MM.1S (cell line): ENCODE results near the gene SAMD3.
"Not testable (repeated sequence)": the region's sequence is repeated elsewhere in the genome, so short reads cannot be mapped to it uniquely, and the experiment has no call there.

Experiments
- DNase-seq: peaks from one replicate; pipeline ENCODE4 v3.0.0-alpha.2; 2015
- H2AFZ ChIP-seq: fragments of 300-600 bp; sonication (generic); 2 replicates; pipeline ENCODE4 v1.6.0; 2016; ENCODE audit warnings: antibody characterized with exemption, low read length
- H3F3A ChIP-seq: fragments of 300-600 bp; sonication (generic); 2 replicates; pipeline ENCODE4 v1.6.1; 2016; ENCODE audit warnings: mild to moderate bottlenecking, antibody characterized with exemption, low read length, moderate library complexity, mixed read lengths; ENCODE audit not compliant: insufficient read depth
- H3K27ac ChIP-seq: fragments of 300-600 bp; sonication (generic); 2 replicates; pipeline ENCODE4 v1.5.1; 2016; ENCODE audit warnings: mild to moderate bottlenecking, low read length
- H3K27me3 ChIP-seq: fragments of 300-600 bp; sonication (generic); replicated peaks from 2 replicates; pipeline ENCODE4 v1.6.0; 2016; ENCODE audit warnings: low read length; ENCODE audit not compliant: insufficient read depth
- H3K36me3 ChIP-seq: fragments of 300-600 bp; sonication (generic); replicated peaks from 2 replicates; pipeline ENCODE4 v1.6.1; 2016; ENCODE audit warnings: mild to moderate bottlenecking, low read length, mixed read lengths; ENCODE audit not compliant: insufficient read depth
- H3K4me1 ChIP-seq: fragments of 300-600 bp; sonication (generic); 2 replicates; pipeline ENCODE4 v1.6.1; 2016; ENCODE audit warnings: low read length, mixed read lengths
- H3K4me2 ChIP-seq: fragments of 300-600 bp; sonication (generic); 2 replicates; pipeline ENCODE4 v1.6.0; 2016; ENCODE audit warnings: low read depth, low read length
- H3K4me3 ChIP-seq: fragments of 300-600 bp; sonication (generic); 2 replicates; pipeline ENCODE4 v1.5.1; 2016; ENCODE audit warnings: low read length, mixed read lengths
- H3K79me2 ChIP-seq: fragments of 300-600 bp; sonication (generic); 2 replicates; pipeline ENCODE4 v1.6.1; 2016; ENCODE audit warnings: mixed run types, low read length, mixed read lengths
- H3K9ac ChIP-seq: fragments of 300-600 bp; sonication (generic); 2 replicates; pipeline ENCODE4 v1.6.1; 2016; ENCODE audit warnings: low read length, mixed read lengths
- H3K9me2 ChIP-seq: fragments of 300-600 bp; sonication (generic); replicated peaks from 2 replicates; pipeline ENCODE4 v1.6.1; 2016; ENCODE audit warnings: mild to moderate bottlenecking, low read length, mixed read lengths; ENCODE audit not compliant: insufficient read depth
- H3K9me3 ChIP-seq: fragments of 300-600 bp; sonication (generic); replicated peaks from 2 replicates; pipeline ENCODE4 v1.6.1; 2016; ENCODE audit warnings: mild to moderate bottlenecking, low read length, mixed read lengths; ENCODE audit not compliant: insufficient read depth
- H4K20me1 ChIP-seq: fragments of 300-600 bp; sonication (generic); 2 replicates; pipeline ENCODE4 v1.6.1; 2016; ENCODE audit warnings: mild to moderate bottlenecking, low read length, moderate library complexity, mixed read lengths; ENCODE audit not compliant: insufficient read depth
- CTCF ChIP-seq: fragments of 300-600 bp; sonication (generic); IDR thresholded peaks from 2 replicates; pipeline ENCODE4 v1.5.1; 2016; ENCODE audit warnings: antibody characterized with exemption, low read length, mixed read lengths
- EZH2 ChIP-seq: fragments of 300-600 bp; sonication (generic); optimal IDR thresholded peaks from 2 replicates; pipeline ENCODE3; 2017; ENCODE audit warnings: low read depth, mild to moderate bottlenecking, antibody characterized with exemption, low read length, mixed read lengths
- EZH2phosphoT487 ChIP-seq: fragments of 300-600 bp; sonication (generic); IDR thresholded peaks from 2 replicates; pipeline ENCODE4 v1.6.1; 2018; ENCODE audit warnings: antibody characterized with exemption, low read length

SAMD3 gene

GRCh38 chr6:130222775-130223174, at the start of gene SAMD3:
TSS of gene SAMD3 (minus strand) at chr6:130222951. CDS start at chr6:130215273, 7,678 bp downstream.
- Histone ChIP-seq H3K36me3 (no peaks in the 10 kb centered on the region), H3F3A (no peaks in the 10 kb centered on the region; the same call in 1 of the 2 replicates), H3K79me2 (no peaks in the 10 kb centered on the region), H3K9me3 (no peaks in the 10 kb centered on the region), H3K4me1 (no peaks in the 10 kb centered on the region), H3K9ac (no peak within 1 kb of the TSS), H3K9me2 (no peaks in the 10 kb centered on the region), H3K27me3 (no peaks in the 10 kb centered on the region), H3K4me3 (no peak within 1 kb of the TSS), H4K20me1 (no peaks in the 10 kb centered on the region), H2AFZ (no peak within 1 kb of the TSS), H3K4me2 (no peak within 1 kb of the TSS), H3K27ac (no peak within 1 kb of the TSS)
- DNase-seq: no peak
- TF ChIP-seq EZH2phosphoT487: no peak
- TF ChIP-seq EZH2: no peak
- no peak for TF ChIP-seq CTCF

GRCh38 chr6:130269969-130270635, 47.4 kb upstream of the SAMD3 start:
- Histone ChIP-seq H3K4me2 (no peak overlapping the region), H3K79me2 (peaks cover 56% of the 10 kb centered on the region), H2AFZ (no peak overlapping the region), H3F3A (no peaks in the 10 kb centered on the region), H3K27me3 (no peaks in the 10 kb centered on the region), H3K27ac (no peak overlapping the region), H3K9me3 (no peaks in the 10 kb centered on the region), H3K9me2 (no peaks in the 10 kb centered on the region), H3K36me3 (no peaks in the 10 kb centered on the region), H3K4me1 (no peaks in the 10 kb centered on the region), H3K4me3 (no peak overlapping the region), H4K20me1 (no peaks in the 10 kb centered on the region), H3K9ac (no peak overlapping the region)
- no peak for DNase-seq
- TF ChIP-seq EZH2: no peak
- TF ChIP-seq EZH2phosphoT487: no peak
- no peak for TF ChIP-seq CTCF

GRCh38 chr6:130265553-130265952, 42.8 kb upstream of the SAMD3 start:
- not testable (repeated sequence) for H3K27ac ChIP-seq, H2AFZ ChIP-seq, H3K4me3 ChIP-seq, H3K9me3 ChIP-seq, H3K4me1 ChIP-seq, H3K9me2 ChIP-seq, H3K27me3 ChIP-seq, H4K20me1 ChIP-seq, H3K36me3 ChIP-seq, H3K9ac ChIP-seq, H3F3A ChIP-seq, H3K4me2 ChIP-seq, DNase-seq
- peaks cover 75% of the 10 kb centered on the region for H3K79me2 ChIP-seq

GRCh38 chr6:130262008-130262407, 39.3 kb upstream of the SAMD3 start:
- peak overlapping the region; percentile 92; the same call in 1 of the 2 replicates for H3K4me2 ChIP-seq
- H3F3A ChIP-seq: peaks cover 19% of the 10 kb centered on the region
- TF ChIP-seq EZH2phosphoT487 (no peak), EZH2 (no peak), CTCF (no peak)
- peak overlapping the region; percentile 86 for H3K9ac ChIP-seq
- H3K27ac ChIP-seq: peak overlapping the region; percentile 98
- peaks cover 44% of the 10 kb centered on the region for H3K79me2 ChIP-seq
- H3K4me1 ChIP-seq: peaks cover 18% of the 10 kb centered on the region
- H2AFZ ChIP-seq: no peak overlapping the region
- no peaks in the 10 kb centered on the region for H3K9me2 ChIP-seq
- DNase-seq: no peak
- H3K9me3 ChIP-seq: no peaks in the 10 kb centered on the region
- H3K27me3 ChIP-seq: no peaks in the 10 kb centered on the region
- no peaks in the 10 kb centered on the region for H4K20me1 ChIP-seq
- H3K36me3 ChIP-seq: no peaks in the 10 kb centered on the region
- H3K4me3 ChIP-seq: peak overlapping the region; percentile 79

- peak; percentile 18 for DNase-seq
- Histone ChIP-seq H2AFZ (peak overlapping the region; percentile 45; the same call in 1 of the 2 replicates), H3K4me2 (peak overlapping the region; percentile 92; the same call in 1 of the 2 replicates), H3K9ac (peak overlapping the region; percentile 86), H3K27ac (peak overlapping the region; percentile 98), H3K4me1 (peaks cover 18% of the 10 kb centered on the region), H3F3A (peaks cover 19% of the 10 kb centered on the region), H3K4me3 (peak overlapping the region; percentile 79), H3K79me2 (peaks cover 40% of the 10 kb centered on the region)
- H3K9me3 ChIP-seq, H3K9me2 ChIP-seq, H3K27me3 ChIP-seq, H3K36me3 ChIP-seq, H4K20me1 ChIP-seq: not testable (repeated sequence)
Observed at GRCh38 chr6:130261558-130261957, 38.8 kb upstream of the SAMD3 start.
